GM21529 (cell line): ENCODE results near the gene PRIMPOL.
"Not testable (repeated sequence)": the region's sequence is repeated elsewhere in the genome, so short reads cannot be mapped to it uniquely, and the experiment has no call there.

Experiments used
- ATAC-seq: cut with Tn5 transposase; IDR thresholded peaks from one replicate; pipeline ENCODE4 v1.9.1; 2021; ENCODE audit not compliant: unreplicated experiment

The PRIMPOL gene

DNA sequence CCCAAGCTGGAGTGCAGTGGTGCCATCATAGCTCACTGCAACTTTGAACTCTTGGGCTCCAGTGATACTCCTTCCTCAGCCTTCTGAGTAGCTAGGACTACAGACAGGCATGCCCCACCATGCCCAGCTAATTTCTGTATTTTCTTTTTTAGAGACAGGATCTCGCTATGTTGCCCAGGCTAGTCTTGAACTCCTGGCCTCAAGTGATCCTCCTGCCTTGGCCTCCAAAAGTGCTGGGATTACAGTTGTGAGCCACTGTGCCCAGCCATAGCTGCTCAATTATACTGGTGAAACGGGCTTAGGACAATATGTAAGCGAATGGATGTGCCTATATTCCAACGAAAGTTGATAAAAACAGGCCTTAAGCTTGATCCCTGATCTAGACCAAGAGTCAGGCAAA lies 13.4 kb upstream of the PRIMPOL start:
- no peak for ATAC-seq

DNA sequence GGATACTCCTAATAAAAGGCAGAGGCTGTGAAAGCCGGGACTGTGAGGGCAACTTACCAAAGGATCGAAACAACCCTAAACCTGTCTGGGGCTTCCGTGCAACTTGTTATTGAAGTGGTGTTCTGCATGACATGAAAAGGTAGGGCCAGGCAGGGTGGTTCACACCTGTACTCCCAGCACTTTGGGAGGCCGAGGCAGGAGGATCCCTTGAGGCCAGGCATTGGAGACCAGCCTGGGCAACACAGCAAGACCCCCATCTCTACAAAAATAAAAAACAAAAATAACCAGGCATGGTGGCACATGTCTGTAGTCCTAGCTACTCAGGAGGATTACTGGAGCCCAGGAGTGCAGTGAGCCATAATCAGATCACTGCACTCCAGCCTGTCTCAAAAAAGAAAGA lies 12.6 kb upstream of the PRIMPOL start:
- no peak for ATAC-seq

DNA sequence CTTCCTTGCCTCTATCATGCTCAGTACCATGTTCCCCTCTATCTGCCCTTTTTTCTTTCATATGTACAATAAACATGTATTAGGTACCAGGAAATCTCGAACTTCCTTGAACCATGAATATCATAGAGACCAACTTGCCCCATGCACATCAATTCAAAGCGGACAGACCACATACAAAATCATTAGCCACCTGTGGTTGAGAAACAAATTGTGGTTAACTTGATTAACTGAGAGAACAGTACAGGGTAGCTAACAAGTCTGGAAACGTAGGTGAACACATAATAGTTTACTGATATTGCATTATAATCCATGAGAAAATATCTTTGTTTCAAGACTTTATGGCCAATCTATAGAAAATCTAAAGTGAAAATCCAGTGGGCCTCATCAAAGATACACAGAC lies 8.5 kb upstream of the PRIMPOL start:
- peak; percentile 46 for ATAC-seq

DNA sequence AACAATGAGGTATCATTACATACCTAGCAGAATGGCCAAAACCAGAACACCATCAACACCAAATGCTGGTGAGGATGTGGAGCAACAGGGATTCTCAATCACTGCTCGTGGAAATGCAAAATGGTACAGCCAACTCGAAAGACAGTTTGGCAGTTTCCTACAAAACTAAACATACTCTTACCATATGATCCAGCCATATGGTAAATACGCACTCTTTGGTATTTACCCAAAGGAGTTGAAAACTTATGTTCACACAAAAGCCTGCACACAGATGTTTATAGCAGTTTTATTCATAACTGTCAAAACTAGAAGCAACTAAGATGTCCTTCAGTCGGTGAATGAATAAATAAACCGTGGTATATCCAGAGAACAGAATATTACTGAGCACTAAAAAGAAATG lies 8.1 kb upstream of the PRIMPOL start:
- ATAC-seq = no peak

DNA sequence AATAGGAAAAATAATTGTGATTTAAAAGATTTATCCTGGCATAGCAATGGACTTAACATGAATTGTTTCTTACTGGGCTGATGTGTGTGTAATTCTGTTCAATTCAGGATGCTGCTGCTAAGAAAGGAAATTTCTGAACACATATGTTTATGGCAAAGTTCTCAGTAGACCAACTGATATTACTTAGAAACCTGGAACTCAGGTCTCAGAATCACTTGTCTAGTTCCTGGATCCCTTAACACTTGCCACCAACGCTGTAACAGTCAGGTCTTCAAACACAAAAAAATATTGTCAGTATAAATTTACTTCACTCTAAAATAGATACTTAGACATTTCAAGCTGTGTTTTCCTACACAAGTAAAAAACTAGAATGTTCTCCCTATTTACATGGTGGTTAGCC lies 5.8 kb upstream of the PRIMPOL start:
- no peak for ATAC-seq

DNA sequence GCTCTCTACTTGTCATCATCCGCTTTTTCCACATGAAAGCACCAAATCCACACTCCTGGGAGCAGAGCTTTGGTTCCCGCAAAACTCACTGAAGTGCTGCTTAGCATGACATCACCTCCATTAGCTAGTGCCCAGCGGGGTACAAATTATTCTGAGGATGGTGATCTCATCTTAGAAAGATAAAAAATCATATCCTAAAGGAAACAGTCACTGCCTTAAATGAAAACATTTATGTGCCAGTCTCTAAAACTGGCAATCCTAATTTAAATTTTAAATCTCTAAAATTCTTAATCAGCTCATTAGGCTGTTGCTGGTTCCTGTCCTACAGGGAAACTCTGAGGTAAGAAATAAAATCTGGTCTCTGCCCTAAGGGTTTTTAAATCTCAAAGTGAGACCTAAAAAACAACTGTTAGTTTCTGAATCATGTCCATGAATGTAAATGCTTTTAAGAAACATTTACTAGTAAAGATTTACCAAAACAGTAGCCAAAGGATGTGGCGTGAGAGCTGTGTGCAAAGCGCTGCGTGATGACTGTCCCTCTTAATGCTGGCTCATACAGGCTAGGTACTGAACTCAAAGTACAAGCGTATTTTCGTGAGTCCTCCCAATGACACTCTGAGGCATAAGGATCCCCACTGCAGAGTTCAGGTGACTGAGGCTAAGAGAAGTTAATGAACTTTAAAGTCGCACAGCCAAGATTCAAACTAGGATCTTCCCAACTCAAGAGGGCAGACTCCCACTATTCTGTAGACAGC lies 4.8 kb upstream of the PRIMPOL start:
- no peak for ATAC-seq

DNA sequence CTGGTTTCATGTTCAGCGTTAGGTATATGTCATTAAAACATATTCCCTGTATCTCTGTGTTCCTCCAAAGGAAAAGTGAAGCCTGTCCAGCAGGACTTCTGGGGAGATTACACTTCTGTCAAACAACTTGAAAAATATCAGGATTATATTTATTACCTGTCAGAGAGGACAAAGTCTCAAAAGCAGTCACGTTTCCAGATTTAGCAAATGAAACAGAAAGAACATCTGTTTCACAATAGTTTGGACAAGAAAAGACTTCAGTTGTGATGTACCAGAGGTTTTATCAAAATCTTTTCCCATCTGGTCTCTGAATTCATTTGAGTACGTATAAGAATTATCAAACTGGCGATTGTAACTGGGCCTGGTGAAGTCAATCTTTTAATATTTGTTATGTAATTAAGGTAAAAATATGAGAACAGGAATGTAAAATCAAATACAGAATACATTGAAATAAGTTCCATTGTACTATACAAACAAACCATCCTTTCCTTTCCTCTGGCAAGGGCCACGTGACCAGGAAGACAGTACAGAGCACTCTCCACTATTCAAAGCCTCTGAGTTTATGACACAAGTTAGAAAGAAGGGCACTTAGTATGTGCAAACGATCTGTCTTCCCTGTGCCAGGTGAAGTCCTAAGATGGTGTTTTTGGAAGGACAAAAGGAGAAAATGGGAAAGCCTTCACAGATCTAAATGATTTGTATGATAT lies 3.5 kb upstream of the PRIMPOL start:
- no peak for ATAC-seq

DNA sequence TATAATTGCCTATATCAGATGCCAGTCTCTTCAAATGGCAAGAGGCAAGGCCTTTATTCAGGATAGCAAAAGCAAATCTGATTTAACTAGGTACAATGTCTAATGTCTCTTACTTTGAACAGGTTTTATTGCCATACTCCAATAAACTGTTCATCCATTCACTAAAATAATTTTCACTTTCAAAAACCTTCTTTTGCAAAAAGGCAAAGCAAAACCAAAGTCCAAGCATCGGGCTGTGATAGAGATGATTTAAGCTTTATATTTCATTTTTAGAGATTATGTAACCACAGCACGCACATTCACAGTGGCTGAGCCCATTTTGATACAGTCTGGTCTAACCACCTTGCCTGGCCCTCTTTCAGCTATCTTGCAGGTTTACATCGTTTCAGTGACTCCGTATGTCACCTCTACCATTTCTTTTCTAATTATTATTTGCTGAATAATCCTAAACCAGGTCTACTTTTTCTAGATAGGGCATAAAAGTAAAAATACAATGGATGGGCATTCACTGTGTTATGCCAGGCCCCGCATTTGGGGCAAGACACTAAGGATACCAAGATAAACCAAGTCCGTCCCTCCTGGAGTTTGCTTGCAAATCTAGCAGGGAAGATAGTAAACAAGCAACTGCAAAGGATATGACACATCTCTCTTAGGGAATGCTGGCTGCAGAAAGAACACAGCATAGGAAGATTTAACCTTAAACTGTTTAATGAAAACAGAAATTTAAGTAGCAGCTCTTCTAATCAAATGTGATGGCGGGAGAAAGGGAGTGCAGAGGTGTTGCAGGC lies 2.1 kb upstream of the PRIMPOL start:
- ATAC-seq = no peak

DNA sequence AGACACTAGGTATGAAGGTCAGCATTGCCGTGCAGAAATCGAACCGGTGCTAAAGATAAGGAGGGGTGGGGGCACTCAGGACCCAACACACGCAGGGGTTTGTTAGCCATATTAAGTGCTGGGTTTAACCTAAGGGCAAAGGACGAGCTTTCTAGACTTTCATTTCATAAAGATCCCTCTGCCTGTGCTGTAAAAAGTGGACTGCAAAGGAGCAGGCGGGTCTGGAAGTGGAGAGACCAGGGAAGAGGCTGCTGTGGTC lies 1.6 kb upstream of the PRIMPOL start:
- ATAC-seq = no peak

DNA sequence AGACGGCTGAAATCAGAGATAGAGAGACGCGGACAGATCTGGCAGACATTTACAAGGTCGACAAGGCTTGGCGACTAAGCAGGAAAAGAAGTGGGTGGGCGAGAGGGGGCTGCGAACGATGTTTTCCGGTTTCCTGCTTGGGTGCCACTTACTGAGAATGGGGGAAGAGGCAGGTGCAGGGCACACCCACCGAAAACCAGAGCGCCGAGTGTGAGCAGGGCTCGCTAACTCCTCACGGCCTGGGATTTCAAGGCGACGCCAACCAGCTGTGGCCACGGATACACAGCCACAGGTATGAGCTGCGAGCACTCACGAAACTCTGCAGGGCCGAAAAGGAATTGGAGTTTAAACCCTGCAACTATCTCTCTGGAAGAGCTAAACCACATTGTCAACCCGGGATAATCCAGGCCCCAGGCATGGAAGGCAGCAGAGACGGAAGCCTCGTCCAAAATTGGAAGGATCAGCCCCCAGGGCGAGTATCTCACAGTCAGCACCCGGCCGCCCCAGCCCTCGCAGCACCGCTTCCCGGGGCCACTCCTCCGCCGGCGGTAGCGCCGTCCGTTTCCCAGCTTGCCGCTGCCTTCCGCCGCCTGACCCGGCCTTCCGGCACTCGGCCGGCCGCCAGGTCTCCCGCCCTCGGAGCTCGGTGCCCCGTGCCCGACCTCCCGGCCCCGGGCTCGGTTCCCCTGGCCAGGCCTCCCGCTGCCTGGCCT lies 1.1 kb upstream of the PRIMPOL start:
- peak; percentile 28 for ATAC-seq

DNA sequence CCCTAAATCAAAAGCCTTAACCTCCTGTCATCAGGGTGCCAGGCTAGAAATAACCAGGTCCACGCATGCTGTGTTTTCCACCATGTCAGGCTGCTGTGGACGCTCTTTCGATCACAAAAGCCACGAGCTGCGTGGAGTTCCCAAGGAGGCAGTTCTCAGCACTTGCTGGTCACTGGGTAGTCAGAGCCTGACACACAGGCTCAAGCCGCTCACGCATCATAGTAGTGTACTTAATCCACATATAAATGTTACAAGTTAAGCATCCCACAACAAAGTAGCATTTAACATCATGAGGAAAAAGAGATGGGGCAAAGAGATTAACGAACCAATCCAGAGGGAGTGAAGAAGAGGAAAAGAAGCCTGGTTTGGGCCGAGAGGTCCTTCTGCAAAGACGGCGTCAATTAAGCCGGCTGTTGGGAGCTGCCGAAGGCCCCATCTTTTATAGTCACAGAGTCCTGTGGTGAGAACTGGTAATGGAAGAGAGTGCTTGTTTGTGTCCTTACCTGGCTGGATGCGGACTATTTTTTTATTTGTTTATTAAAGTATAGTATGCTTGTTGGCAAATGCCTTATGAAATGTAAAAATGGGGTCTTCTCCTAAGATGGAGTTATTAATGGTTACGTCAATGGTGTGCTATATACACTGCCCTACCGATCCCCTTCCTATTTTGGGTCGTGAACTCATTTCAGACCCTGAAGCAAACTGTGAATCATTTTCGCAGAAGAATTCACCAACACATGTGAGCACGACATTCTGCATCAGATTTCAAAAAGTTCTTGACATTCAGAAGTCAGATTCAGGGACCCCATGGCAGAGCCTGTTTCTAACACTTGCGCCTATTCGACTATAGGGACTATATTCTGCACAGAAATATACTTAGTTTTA lies 675 bp downstream of the PRIMPOL start:
- ATAC-seq = peak; percentile 11

DNA sequence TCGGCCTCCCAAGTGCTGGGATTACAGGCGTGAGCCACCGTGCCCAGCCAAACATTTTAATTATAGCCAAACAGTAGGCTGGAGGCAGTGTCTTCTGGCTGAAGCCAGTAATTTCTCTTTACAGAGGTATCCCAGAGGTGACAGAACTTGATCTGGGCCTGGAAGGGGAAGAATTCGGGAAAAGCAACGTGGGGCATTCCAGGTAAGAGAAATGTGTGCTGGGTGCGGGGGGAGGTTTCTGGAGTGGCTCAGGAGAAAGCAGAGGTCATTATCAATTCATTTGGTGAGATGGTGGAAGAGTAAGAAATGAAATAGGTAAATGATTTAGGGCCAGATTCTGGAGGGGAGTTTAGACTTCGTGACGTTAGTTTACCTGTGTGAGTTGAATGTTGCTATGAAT lies 2.4 kb downstream of the PRIMPOL start:
- no peak for ATAC-seq

DNA sequence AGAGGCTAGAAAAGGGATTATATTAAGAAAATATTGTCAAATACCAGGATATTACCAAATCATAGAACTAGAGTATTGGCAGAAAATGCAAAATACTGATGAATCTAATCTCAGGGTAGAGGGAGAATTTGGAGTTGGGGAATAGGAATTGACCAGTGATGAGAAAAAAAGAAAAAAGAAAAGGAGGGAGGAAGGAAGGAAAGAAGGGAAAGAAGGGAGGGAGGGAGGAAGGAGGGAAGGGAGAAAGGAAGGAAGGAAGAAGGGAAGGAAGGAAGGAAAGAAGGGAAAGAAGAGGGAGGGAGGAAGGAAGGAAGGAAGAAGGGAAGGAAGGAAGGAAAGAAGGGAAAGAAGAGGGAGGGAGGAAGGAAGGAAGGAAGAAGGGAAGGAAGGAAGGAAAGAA lies 3.1 kb downstream of the PRIMPOL start:
- ATAC-seq = not testable (repeated sequence)

DNA sequence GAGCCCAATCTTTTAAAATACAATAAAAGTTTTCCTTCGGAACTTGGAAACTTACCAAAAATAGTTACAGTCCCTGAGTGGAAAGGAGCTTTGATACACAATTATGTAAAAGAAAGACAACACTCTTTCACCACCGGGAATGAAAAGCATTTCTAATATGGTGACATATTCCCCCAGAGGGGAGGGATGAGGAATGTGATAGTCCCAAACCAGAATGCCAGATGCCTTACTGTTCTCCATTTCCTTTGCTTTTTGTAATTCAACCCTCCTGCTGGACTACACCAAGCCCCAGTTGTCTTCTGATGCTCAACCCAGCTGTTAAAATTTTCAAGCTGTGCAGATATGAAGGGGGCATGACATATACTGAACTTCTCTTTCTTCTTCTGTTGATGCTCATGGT lies 4.1 kb downstream of the PRIMPOL start:
- no peak for ATAC-seq

DNA sequence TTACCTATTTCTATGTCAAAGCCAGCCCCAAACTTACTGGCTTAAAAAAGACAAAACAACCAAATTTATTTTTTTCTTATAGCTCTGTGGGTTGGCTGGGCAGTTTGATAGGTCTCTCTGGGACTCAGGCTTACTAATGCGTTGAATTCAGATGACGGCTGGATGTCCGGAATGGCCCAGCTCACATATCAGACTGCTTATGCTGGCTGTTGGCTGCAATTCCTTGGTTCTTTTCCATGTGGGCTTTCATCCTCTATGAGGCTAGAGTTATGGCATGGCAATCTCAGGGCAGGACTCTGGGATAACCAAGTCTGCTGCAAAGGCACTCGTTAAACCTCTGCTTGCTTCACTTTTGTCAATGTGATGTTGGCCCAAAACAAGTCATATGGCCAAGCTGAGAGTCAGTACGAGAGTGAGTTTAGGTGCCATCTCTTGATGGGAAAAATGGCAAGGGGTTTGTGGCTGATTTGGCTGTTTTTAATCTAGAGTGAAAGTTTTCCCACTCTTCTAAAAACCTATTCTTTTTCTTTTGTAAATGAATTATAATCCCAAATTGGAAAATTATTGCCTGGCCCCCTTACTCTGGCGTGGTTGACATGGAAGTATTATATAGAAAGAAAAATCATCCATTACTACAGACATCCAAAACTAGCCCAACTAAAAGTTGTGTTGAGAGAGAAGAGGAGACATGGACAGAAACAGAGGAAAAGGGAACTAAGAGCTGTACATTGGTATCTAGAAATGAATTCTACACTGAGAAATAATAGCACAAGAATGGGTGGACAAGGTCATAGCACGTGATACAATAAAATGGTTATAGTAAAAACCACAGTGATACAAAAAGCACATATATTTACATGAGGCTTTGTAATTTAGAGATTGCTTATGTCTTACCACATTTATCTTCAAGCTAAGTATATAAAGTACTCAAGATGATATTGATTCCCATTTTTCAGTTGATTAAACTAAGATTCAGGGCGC lies 6.6 kb downstream of the PRIMPOL start:
- no peak for ATAC-seq

DNA sequence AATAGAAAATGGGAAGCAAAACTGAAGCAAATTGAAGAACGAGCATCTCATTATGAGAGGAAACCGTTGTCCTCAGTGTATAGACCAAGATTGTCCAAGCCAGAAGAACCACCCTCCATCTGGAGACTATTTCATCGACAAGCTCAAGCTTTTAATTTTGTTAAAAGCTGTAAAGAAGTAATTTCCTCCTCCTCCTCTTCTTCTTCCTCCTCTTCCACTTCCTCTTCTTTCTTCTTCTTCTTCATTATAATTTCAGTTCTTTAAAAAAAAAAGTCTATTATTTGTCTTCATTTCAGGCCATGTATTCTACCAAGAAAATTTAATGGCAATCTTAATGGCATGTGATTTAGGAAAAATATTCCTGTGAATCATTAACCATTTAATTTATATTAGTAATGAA lies 7.6 kb downstream of the PRIMPOL start:
- ATAC-seq = no peak

DNA sequence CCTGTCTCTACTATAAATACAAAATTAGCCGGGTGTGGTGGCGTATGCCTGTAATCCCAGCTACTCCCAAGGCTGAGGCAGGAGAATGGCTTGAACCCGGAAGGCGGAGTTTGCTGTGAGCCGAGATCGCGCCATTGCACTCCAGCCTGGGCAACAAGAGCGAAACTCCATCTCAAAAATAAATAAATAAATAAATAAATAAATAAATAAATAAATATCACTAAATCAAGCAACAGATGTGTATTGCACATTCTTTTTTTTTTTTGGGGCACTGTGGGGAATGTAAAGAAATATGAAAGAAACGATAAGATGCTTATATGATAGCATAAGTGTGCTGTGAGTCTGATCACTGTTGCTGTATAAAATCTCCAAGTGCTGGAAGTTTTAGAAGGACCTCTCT lies 8.3 kb downstream of the PRIMPOL start:
- not testable (repeated sequence) for ATAC-seq

DNA sequence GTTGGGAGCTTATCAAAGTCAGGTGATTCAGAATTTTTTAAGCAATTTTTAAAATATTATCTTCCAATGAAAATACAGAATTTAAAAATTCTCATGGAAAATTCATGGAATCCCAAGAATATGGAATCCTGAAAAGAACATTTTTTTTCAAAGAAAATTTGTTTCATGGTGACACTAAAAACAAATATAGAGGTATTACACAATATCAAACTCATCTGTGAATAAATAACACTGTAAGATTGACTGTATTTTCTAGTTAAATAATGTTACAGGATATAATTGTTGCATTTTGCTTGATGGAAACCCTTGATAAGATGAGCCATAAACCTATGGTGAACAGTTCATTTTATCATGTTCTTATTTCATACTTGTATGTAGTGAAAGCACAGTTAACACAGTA lies 11.4 kb downstream of the PRIMPOL start:
- no peak for ATAC-seq

DNA sequence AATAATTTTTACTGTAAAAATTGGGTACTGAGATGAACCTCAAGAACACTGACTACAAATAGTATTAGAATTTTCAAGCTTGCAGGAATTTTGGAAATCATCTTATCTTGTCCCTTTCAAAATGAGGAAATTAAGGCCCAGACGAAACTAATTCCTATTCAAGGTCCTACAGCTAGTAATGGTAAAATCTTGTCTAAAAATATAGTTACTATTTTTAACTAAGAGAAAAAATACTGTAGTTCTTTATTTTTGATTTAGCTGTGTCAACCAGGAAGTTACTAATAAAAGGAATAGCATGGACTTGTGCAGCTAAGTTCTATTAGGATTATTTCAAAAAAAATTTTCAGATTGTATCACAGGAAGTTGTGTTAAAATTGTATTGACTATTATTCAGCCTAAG lies 12.7 kb downstream of the PRIMPOL start:
- ATAC-seq = no peak
